ENCODE data around the gene UNC50. TPM values are rescaled to one million over a fixed set of nuclear protein-coding genes. Genes with fewer than 3 reads are reported as not detected.

Gene UNC50
- total RNA-seq, 4 donors from 2014 or later = 32.9 to 56.4 (median 49.7) TPM

- DNase-seq (ENCODE audit: low spot score) (no peak), ATAC-seq (ENCODE audit: low FRiP score) (no peak)
- no peak for TF ChIP-seq CTCF (IDR thresholded peaks at IDR 0.05)
These were observed 38.5 kb upstream of the UNC50 start for GRCh38 chr2:98569915-98570314.

GRCh38 chr2:98570356-98570755 is 38.0 kb upstream of the UNC50 start:
- ATAC-seq (ENCODE audit: low FRiP score) (no peak), DNase-seq (ENCODE audit: low spot score) (no peak)
- TF ChIP-seq CTCF (IDR thresholded peaks at IDR 0.05) = no peak

GRCh38 chr2:98571121-98571701 is 37.2 kb upstream of the UNC50 start:
- no peak for ATAC-seq (ENCODE audit: low FRiP score)
- no peak for DNase-seq (ENCODE audit: low spot score)
- TF ChIP-seq CTCF (IDR thresholded peaks at IDR 0.05) = no peak

GRCh38 chr2:98571796-98572195 is 36.6 kb upstream of the UNC50 start:
- ATAC-seq (ENCODE audit: low FRiP score) = no peak
- no peak for TF ChIP-seq CTCF (IDR thresholded peaks at IDR 0.05)
- no peak for DNase-seq (ENCODE audit: low spot score)

- no peak for TF ChIP-seq CTCF (IDR thresholded peaks at IDR 0.05)
- DNase-seq (ENCODE audit: low spot score) (no peak), ATAC-seq (ENCODE audit: low FRiP score) (no peak)
These were observed 36.2 kb upstream of the UNC50 start for GRCh38 chr2:98572211-98572610.

GRCh38 chr2:98572676-98573075 is 35.7 kb upstream of the UNC50 start:
- no peak for TF ChIP-seq CTCF (IDR thresholded peaks at IDR 0.05)
- DNase-seq (ENCODE audit: low spot score) (no peak), ATAC-seq (ENCODE audit: low FRiP score) (no peak)

GRCh38 chr2:98573426-98573825 is 35.0 kb upstream of the UNC50 start:
- no peak for DNase-seq (ENCODE audit: low spot score)
- TF ChIP-seq CTCF (IDR thresholded peaks at IDR 0.05) = no peak
- no peak for ATAC-seq (ENCODE audit: low FRiP score)

Data from omental fat pad (tissue), 4 donors.